ENCODE measurements around the gene SLC12A4. TPM values are rescaled to one million over a fixed set of nuclear protein-coding genes. Genes with fewer than 3 reads are reported as not detected.

SLC12A4 gene
- 46.4 and 58.3 TPM in 2 replicates for total RNA-seq

DNA sequence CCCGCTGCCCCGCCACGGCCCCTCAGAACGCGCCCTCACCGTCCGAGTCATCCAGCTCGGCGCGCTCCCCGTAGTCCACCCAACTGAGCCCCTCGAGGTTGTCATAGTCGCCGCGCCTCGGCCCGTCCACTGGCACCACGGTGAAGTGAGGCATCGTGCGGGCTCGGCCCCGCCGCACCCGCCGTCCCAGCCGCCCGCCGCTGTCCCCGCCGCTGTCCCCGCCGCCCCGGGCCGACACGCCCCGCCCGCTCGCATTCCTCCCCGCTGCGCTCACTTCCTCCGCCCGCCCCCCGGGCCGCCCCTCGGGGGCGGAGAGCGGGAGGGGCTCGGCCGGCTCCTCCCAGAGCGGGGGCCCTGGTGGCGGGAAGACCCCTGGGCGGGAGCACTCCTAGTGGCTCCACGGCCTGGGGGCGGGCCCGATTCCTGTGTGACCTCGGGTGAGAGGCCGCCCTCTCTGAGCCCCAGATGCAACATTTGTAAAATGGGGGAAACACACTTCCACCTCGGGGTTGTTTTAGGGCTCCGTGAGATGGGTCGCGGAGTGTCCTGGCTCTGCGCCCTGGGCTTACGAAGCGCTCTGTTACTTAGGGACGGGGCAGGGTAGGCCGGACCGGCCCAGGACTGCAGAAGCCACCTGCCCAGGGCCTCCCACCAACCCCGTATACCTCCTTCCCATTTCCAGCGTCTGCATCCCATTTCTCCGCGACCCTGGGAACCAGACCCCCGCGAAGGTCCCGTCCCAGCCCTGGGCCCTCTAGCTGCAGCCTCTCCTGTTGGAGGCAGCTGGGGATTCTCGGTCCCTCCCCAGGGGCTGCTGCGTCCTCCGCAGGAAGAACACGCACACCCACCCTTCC lies at the start of gene SLC12A4:
Gene SLC12A4, minus strand, starts transcription at position 238 of the 854 bp plus-strand sequence. Its CDS starts 84 bp downstream, at position 154.

DNA sequence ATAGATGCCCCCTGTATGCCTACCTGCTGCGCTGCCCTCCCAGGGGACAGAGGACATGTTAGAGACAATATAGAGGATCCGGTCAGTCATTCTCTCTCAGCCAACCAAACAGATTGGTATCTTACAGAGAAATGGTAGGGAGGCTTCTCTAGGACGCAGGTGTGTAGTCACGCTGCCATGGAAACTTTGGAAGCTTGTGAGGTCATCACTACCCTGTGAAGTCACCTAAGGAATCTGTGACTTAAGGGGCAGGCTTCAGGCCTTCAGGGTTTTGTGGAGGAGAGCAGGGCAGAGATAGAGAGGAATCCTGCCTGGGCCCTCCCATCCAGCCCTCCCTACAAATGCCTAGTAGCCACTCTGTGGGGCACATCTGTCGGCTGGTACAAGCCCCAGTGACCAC lies 47.2 kb upstream of the SLC12A4 start, which contains the start of gene DPEP2NB:
Gene DPEP2NB, minus strand, starts transcription at position 231 of the 400 bp plus-strand sequence. Its CDS starts 141 bp downstream, at position 90.

DNA sequence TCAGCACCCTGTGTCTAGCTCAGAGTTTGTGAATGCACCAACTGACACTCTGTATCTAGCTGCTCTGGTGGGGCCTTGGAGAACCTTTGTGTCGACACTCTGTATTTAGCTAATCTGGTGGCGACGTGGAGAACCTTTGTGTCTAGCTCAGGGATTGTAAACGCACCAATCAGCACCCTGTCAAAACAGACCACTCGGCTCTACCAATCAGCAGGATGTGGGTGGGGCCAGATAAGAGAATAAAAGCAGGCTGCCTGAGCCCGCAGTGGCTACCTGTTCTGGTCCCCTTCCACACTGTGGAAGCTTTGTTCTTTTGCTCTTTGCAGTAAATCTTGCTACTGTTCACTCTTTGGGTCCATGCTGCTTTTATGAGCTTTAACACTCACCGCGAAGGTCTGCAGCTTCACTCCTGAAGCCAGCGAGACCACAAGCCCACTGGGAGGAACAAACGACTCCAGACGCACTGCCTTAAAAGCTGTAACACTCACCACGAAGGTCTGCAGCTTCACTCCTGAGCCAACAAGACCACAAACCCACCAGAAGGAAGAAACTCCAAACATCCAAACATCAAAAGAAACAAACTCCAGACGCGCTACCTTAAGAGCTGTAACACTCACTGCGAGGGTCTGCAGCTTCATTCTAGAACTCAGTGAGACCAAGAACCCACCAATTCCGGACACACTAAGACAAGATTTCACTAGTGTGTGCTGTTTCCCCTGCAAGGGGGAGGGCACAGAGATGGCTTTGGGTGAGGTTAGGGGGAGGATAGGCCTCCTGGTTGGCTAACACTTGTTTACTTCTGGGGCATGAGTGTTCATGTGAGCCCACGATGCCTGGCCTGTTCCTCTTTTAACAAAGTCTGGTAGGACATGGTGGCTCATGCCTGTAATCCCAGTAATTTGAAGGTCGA lies 30.6 kb upstream of the SLC12A4 start, which contains the start of gene DPEP2:
Gene DPEP2, minus strand, starts transcription at position 706 of the 910 bp plus-strand sequence. CDS start 6,272 bp downstream, outside the sequence.

DNA sequence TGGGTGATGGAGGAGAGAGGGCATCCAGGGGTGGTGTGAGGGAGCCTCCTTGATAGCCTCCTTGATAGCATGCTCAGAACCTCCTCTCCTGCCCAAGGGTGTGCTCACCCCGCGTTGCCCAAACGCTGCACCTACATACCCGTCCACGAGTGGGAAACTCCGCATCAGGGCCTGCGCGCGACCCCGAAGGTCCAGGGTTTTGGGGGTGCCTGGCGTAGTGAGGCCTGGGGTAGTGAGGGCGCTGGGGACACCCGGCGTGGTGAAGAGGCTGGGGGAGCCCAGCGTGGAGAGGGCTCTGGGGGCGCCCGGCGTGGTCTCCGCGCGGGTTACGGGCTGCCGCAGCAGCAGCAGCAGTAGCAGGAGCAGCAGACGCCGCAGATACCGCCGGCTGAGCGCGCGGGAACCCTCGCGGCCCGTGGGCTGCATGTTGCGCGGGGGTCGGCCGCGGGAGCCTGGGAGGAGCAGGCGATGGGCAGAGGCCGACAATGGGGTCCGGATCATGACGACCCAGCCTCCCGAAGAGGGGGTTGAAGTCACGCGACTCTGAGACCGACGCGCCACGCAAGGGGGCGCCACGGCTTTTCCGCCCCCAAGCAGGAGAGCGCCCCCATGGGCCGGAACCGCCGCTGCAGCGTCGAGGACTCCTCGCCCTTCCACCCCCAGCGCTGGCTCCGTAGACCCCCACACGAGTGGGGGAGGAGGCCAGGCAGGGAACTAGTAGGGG lies 11.7 kb upstream of the SLC12A4 start, which contains the start of gene DPEP3:
Gene DPEP3, minus strand, starts transcription at position 545 of the 724 bp plus-strand sequence. Its CDS starts 119 bp downstream, at position 426.

DNA sequence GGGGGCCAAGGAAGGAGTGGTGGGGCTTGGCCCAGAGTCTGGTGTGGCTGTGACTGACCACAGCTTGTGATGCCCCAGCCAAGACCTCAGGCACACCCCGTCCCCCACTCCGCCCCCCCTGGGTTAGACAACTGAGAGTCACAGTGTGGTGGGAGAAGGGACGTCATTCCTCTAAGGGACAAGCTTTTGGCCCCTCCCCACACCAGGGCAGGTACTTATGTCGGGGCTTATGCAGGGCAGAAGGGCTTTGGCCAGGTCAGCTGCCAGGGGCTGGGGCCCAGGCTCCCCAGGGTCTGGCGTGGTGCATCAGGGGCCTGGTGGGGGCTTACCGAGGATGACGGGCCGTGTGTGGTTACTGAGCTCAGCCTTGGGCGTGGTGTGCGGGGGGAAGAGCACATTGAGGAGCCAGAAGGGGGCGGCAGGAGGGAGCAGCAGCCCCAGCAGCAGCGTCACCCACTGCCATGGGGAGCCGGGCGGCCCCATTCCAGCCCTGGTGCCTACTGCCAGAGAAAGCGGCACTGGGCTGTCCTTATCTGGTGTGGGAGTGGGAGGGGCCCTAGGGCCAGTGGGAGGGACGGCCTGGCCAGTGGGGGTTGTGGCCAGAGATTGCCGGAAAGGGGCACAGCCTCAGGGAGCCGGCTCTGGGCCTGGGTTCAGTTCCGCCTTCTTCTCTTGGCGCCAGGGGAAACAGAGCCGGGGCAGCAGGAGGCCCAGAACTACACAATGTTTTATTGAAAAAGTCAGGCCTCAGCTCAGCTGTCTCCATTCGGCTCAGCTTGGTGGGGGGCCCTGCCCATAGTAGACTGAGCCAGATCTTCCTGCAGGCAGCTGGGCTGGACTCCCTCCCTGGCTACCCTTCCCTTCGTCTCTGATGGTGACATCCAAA lies 24.6 kb downstream of the SLC12A4 start, which contains the start of gene LCAT:
Gene LCAT, minus strand, starts transcription at position 502 of the 886 bp plus-strand sequence. Its CDS starts 19 bp downstream, at position 483.

DNA sequence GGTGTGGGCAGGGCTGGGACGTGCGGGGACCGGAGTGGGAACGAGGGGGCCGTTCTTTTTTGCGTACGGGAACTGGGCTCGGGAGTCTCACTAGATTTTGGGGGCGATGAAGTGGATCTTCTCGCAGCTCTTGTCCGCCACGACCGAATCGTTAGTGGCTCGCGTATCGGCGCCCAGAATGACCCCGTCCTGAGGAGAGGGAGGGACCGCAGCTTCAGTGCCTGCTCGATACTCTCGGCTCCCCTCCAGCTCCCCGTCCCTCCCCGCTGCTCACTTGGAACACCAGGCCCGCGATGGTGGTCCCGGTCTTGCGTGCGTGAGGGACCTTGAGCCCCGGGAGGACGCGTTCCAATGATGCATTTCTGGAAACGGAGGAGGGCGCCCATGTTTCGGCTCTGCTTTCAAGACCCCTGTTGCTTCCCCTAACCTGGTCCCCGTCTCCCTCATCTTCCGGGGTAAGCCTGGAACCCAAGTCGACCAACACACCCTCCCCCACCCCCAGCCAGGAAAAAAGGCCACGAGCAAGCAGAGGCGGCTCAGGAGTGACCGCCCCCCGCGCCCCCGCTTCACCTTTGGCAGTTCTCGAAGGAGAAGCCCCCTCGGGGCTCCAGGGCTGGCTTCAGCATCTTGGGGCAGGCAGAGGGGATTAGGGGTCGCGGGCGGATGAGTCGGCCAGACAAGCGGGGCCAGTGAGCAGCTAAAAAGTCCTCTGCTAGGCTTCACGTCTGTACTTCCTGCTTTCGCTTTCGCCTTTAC lies 32.1 kb downstream of the SLC12A4 start, which contains the start of gene PSMB10:
Gene PSMB10, minus strand, starts transcription at position 727 of the 756 bp plus-strand sequence. Its CDS starts 101 bp downstream, at position 626.

DNA sequence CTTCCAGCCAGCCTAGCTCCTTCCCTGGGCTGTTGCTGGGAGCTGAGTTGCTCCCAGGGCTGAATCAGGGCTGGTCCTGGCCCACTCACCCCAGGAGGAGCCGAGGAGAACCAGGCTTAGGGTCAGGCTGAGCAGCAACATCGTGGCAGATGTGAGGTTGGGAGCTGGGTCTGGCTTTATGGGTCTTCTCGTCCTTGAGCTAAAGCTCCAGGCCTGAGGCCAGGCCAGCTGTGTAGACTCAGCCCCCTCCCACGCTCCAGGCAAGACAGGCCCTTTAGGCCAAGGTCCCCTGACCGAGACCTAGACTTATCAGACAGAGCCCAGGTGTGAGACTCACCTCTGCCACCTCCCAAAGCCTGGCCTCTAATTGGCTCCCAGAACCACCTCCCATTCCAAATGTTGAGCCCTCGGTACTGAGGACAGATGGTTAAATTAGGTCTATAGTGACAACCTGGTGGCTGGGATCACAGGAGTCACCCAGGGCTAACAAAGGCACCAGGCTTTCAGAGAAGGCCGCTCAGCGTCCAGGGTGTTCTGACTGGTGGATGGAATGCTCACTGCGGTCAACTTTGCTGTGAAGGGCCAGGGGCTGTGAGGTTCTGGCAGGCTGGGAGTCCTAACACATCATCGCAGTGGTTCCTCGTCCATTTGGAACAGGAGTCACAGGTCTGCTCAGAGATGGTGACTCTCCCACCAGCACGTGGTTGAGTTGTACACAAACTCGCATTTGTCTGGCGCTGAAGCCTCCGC lies 36.5 kb downstream of the SLC12A4 start, which contains the start of gene CTRL:
Gene CTRL, minus strand, starts transcription at position 151 of the 750 bp plus-strand sequence. Its CDS starts 10 bp downstream, at position 141.

Other genes with a start within 250 kb of the SLC12A4 start
- 7.9 and 15.2 TPM in 2 replicates for gene GFOD2, start 249.3 kb downstream of the SLC12A4 start, total RNA-seq
- 4.5 and 5.8 TPM in 2 replicates for gene RANBP10, start 162.1 kb downstream of the SLC12A4 start, total RNA-seq
- 0.54 and 0.97 TPM in 2 replicates for gene TSNAXIP1, start 161.7 kb downstream of the SLC12A4 start, total RNA-seq
- 15.4 and 22.6 TPM in 2 replicates for gene THAP11, start 126.3 kb downstream of the SLC12A4 start, total RNA-seq
- gene NUTF2, start 121.7 kb downstream of the SLC12A4 start, total RNA-seq, result 96.6 and 177 TPM in 2 replicates
- gene CENPT, start 120.9 kb downstream of the SLC12A4 start, total RNA-seq, result 32.6 and 42.4 TPM in 2 replicates
- gene EDC4, start 95.6 kb downstream of the SLC12A4 start, total RNA-seq, result 27.2 and 28.3 TPM in 2 replicates
- not detected in 2 replicates for gene NRN1L, start 83.8 kb downstream of the SLC12A4 start, total RNA-seq
- 10.7 and 11.0 TPM in 2 replicates for gene PSKH1, start 75.4 kb downstream of the SLC12A4 start, total RNA-seq
- gene CTRL, start 36.8 kb downstream of the SLC12A4 start, total RNA-seq, result 0.18 and 0.81 TPM in 2 replicates
- 40.4 and 57.8 TPM in 2 replicates for gene PSMB10, start 31.8 kb downstream of the SLC12A4 start, total RNA-seq
- gene LCAT, start 24.5 kb downstream of the SLC12A4 start, total RNA-seq, result 8.1 and 12.5 TPM in 2 replicates
- not detected in 2 replicates for gene DPEP3, start 11.9 kb upstream of the SLC12A4 start, total RNA-seq
- not detected in 2 replicates for gene DPEP2, start 30.8 kb upstream of the SLC12A4 start, total RNA-seq
- gene DPEP2NB, start 47.3 kb upstream of the SLC12A4 start, total RNA-seq, result not detected in 2 replicates
- 3.2 and 6.3 TPM in 2 replicates for gene DDX28, start 54.6 kb upstream of the SLC12A4 start, total RNA-seq
- 14.7 and 19.5 TPM in 2 replicates for gene DUS2, start 54.6 kb upstream of the SLC12A4 start, total RNA-seq
- gene NFATC3, start 116.7 kb upstream of the SLC12A4 start, total RNA-seq, result 17.5 and 20.3 TPM in 2 replicates